ENCODE data around the gene TMEM126B.

Gene TMEM126B

DNA sequence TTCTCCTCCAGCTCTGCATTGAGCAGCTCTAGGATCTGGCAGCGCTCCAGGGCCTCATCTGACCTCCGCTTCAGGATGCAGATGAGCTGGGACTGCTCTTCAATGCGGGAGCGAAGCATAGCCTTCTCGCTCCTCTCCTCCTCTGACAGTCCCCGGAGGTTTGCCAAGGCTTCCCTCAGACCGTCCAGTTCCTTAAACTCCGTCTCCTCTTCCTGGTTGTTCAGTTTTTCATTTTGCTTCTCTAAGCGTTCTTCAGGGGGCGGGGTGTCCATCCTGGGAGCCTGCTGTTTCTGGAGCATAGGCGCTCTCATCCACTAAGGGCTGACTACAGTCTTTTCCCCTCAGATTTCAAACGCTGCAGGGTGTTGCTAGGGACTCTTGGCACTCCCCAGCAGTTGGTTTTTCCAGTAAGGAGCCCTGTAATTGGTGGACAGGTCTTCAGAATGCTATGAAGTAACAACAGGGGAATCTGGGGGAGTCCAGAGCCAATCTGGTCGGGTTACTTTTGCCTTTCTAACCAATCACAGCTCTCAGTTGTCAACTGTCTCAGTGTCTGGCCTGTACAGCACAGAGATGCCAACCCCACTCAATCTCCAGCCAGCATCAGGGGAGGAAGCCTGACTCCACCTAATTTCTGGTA is 57.5 kb downstream of the TMEM126B start, which contains the start of gene CCDC89:
Gene CCDC89, minus strand, starts transcription at position 376 of the 640 bp plus-strand sequence. Its CDS starts 65 bp downstream, at position 311.
- no peak within 1 kb of the TSS for H3K4me3 ChIP-seq (ENCODE audit: low read length)
- TF ChIP-seq, protein P1, sequence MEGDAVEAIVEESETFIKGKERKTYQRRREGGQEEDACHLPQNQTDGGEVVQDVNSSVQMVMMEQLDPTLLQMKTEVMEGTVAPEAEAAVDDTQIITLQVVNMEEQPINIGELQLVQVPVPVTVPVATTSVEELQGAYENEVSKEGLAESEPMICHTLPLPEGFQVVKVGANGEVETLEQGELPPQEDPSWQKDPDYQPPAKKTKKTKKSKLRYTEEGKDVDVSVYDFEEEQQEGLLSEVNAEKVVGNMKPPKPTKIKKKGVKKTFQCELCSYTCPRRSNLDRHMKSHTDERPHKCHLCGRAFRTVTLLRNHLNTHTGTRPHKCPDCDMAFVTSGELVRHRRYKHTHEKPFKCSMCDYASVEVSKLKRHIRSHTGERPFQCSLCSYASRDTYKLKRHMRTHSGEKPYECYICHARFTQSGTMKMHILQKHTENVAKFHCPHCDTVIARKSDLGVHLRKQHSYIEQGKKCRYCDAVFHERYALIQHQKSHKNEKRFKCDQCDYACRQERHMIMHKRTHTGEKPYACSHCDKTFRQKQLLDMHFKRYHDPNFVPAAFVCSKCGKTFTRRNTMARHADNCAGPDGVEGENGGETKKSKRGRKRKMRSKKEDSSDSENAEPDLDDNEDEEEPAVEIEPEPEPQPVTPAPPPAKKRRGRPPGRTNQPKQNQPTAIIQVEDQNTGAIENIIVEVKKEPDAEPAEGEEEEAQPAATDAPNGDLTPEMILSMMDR (IDR thresholded peaks at IDR 0.05; ENCODE audit: insufficient read depth, low read depth, low read length, missing control alignments) = no peak
- peak; percentile 60 for DNase-seq (ENCODE audit: low read depth)
